RWPE1 (cell line): ENCODE data around the gene DPH6.

Source experiments
- CTCF ChIA-PET: fragments of 350-600 bp; sonication (Branson Sonifier 250); formaldehyde crosslinking; extraction: SDS; loops from one replicate; lab custom pipeline; 2021; lab: Yijun Ruan, JAX
- POLR2A ChIA-PET: fragments of 400-600 bp; formaldehyde crosslinking; extraction: SDS; loops from one replicate; lab custom pipeline; 2020; ENCODE audit warnings: antibody characterized with exemption; ENCODE audit not compliant: low non-redundant PET; lab: Yijun Ruan, JAX
- DNase-seq: peaks from one replicate; pipeline ENCODE4 v3.0.0; 2012; ENCODE audit warnings: low spot score
- H3K27ac ChIP-seq: fragments of 450-650 bp; 2 replicates; pipeline ENCODE4 v1.5.1; 2017
- TF ChIP-seq, protein P1 (sequence below): fragments of 450-650 bp; conservative IDR thresholded peaks from 2 replicates; pipeline ENCODE4 v1.5.1; 2017; ENCODE audit warnings: low read depth, mild to moderate bottlenecking

Gene DPH6

DNA sequence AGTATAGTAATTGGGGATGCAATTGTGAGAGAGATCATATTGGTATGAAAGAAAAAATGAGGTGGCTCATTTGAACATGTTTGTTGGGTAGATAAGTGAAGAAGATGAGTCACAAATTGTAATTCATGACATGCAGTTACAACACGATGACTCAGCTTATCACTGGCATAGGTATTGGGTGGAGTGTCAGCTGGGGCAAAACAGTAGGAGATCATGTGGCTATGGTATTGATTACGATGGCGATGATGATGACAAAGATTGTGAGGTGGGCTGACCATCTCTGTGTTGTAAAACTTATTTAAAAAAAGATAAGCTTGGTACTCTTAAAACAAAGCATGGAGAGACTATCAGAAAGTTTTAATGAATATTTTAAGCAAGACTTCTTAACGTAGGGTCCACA is 11.6 kb upstream of the DPH6 start:
- H3K27ac ChIP-seq = no peak overlapping the region
- POLR2A ChIA-PET = no interaction called here

DNA sequence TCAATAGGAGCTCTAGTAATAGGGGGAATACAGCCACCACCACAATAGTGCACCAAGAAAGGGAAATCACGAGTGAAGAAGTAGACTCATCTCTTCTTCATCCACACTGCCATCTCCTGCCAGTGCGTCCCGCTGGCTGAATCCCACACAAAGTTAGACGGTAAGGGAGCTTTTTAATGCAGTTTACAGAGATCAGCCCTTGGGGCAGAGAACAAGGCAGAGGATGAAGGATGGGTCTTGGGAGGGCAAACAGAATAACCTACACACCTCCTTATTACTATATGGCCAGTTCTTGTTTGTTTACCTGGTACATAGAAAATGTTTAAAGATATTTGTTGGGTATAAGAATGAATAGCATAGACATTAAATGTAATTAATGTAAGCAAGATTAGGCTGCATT is 11.0 kb upstream of the DPH6 start:
- TF ChIP-seq, protein P1, sequence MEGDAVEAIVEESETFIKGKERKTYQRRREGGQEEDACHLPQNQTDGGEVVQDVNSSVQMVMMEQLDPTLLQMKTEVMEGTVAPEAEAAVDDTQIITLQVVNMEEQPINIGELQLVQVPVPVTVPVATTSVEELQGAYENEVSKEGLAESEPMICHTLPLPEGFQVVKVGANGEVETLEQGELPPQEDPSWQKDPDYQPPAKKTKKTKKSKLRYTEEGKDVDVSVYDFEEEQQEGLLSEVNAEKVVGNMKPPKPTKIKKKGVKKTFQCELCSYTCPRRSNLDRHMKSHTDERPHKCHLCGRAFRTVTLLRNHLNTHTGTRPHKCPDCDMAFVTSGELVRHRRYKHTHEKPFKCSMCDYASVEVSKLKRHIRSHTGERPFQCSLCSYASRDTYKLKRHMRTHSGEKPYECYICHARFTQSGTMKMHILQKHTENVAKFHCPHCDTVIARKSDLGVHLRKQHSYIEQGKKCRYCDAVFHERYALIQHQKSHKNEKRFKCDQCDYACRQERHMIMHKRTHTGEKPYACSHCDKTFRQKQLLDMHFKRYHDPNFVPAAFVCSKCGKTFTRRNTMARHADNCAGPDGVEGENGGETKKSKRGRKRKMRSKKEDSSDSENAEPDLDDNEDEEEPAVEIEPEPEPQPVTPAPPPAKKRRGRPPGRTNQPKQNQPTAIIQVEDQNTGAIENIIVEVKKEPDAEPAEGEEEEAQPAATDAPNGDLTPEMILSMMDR = no peak
- H3K27ac ChIP-seq = no peak overlapping the region
- CTCF ChIA-PET = no interaction called here
- no peak for DNase-seq
- POLR2A ChIA-PET = no interaction called here

More for the DNA sequence above, 11.6 kb upstream of the DPH6 start:
- TF ChIP-seq, protein P1 = no peak
- CTCF ChIA-PET = no interaction called here
- peak; percentile 79 for DNase-seq

DNA sequence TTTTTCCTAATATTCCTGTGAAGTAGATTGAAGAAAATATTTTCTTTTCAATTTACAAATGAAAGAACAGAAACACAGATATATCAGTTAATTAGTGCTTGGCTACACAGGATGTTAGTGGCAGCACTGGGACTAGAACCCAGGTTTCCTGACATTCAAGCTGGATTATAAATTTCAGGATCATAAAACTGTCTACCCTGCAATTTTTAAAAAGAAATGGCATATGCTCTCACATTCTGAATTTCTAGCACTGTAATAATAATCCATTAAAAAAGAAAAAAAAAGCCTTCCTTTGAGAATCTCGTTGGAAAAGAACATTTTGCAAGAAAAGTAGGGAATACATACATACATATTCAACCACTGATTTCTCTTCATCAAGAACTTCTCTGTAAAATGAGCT is 9.3 kb upstream of the DPH6 start:
- no peak for DNase-seq
- TF ChIP-seq, protein P1 = no peak
- ChIA-PET CTCF (interaction anchor here (0.7 kb wide), 2 partner anchors 131 to 409 kb away, joined by 3 read pairs; no protein-coding TSS in a partner anchor), POLR2A (no interaction called here)
- no peak overlapping the region for H3K27ac ChIP-seq

DNA sequence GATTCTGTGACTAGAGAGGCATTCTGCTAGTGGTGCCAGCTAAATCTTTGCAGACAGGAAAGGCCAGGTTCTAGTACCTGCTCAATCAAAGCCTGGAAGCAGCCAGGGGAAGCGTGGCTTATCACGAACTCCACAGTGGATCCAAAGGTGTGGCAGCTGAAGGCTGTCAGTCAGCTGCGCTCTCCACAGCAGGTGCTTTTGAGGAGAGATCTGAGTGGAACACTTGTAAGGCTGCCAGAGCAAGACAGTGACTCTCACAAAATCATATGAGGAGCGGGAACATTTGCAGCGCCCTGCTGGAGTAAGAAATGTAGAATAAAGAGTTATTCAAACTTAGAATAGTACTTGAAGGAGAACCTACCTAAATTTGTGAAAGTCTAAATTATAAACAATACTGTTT is 5.0 kb upstream of the DPH6 start:
- TF ChIP-seq, protein P1 = no peak
- CTCF ChIA-PET = no interaction called here
- DNase-seq = no peak
- POLR2A ChIA-PET = no interaction called here
- H3K27ac ChIP-seq = no peak overlapping the region

DNA sequence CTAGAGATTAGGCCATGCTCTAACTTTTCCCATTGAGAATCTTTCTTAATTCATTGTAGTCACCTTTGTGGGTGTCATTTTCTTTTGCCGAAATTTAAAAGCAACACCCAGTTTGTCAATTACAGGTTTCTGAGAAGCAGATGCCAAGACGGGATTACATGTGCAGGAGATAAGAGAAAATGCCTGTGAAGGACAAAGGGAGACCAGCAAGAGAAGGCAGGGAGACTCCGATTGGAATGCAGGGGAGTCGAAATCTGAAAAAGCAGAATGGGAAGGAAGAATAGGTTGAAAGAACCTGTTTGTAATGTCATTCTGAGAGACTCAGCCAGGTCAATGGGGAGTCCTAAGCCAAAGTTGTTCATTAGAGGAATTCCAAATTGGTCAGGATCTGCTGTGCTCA is 3.6 kb upstream of the DPH6 start:
- ChIA-PET CTCF (interaction anchor here (0.6 kb wide), 1 partner anchor 18 kb away, joined by 3 read pairs; no protein-coding TSS in a partner anchor), POLR2A (no interaction called here)
- TF ChIP-seq, protein P1 = no peak
- DNase-seq = no peak
- H3K27ac ChIP-seq = no peak overlapping the region

DNA sequence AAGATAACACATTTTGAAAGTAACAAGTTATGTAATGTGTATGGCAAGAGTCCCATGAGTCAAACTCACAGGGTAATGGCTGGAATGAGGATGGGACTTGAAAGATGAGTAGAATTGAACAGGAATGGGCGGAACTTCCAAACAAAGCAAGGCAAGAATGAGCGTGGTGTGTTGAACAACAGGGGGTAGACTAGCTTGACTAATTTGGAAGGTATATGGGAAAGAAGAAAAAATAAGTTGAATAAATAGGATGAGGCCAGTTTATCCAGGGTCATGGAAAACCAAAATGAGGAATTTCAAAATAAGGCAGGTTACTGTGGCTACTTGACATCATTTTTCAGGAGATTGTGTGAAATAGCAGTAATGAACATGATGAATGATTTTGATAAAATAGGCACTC is 2.5 kb upstream of the DPH6 start:
- TF ChIP-seq, protein P1 = no peak
- ChIA-PET CTCF (no interaction called here), POLR2A (no interaction called here)
- DNase-seq = no peak
- no peak overlapping the region for H3K27ac ChIP-seq
